Heart left ventricle (tissue), 16 donors: ENCODE results near the gene MCL1. TPM values are rescaled to one million over a fixed set of nuclear protein-coding genes. Genes with fewer than 3 reads are reported as not detected.
A peak's percentile ranks its signal among the peaks of the same experiment; 100 is the strongest.
"Not testable (repeated sequence)": the region's sequence is repeated elsewhere in the genome, so short reads cannot be mapped to it uniquely, and the experiment has no call there.

Experiments
- ATAC-seq, 4 donors: fragments of 200-7000 bp; cut with Tn5 transposase; one replicate each; pipeline ENCODE4 v1.9.1; 2020 to 2022; ENCODE audit warnings: moderate library complexity in 4 of 4, mild to moderate bottlenecking in 3 of 4, moderate number of reproducible peaks in 1 of 4
- DNase-seq, 5 donors: peaks; one replicate each; pipeline ENCODE4 v3.0.0-alpha.2; 2020
- H3K27ac ChIP-seq, 12 donors: fragments of 200-600 bp; sonication (generic) in 4 of 12; one replicate each; pipeline versions ENCODE4 v1.5.0 to v1.8.0; 2016 to 2022; ENCODE audit warnings: mild to moderate bottlenecking in 2 of 12
- H3K27me3 ChIP-seq, 9 donors: fragments of 200-600 bp; sonication (generic) in 2 of 9; one replicate each; pipeline versions ENCODE4 v1.5.1 to v1.8.0; 2016 to 2022; ENCODE audit warnings: mild to moderate bottlenecking in 3 of 9
- H3K36me3 ChIP-seq, 9 donors: fragments of 200-600 bp; sonication (generic) in 2 of 9; one replicate each; pipeline versions ENCODE4 v1.5.0 to v1.8.0; 2018 to 2022; ENCODE audit warnings: mild to moderate bottlenecking in 2 of 9
- H3K4me1 ChIP-seq, 12 donors: fragments of 200-600 bp; sonication (generic) in 4 of 12; one replicate each; pipeline versions ENCODE4 v1.5.0 to v1.8.0; 2016 to 2022; ENCODE audit warnings: mild to moderate bottlenecking in 3 of 12
- H3K4me3 ChIP-seq, 12 donors: fragments of 200-600 bp; sonication (generic) in 4 of 12; one replicate each; pipeline versions ENCODE4 v1.5.0 to v1.8.0; 2017 to 2022; ENCODE audit warnings: mild to moderate bottlenecking in 9 of 12, moderate library complexity in 4 of 12
- H3K9me3 ChIP-seq, 12 donors: fragments of 200-600 bp; sonication (generic) in 4 of 12; one replicate each; pipeline versions ENCODE4 v1.5.0 to v1.8.0; 2016 to 2022; ENCODE audit warnings: mild to moderate bottlenecking in 1 of 12
- POLR2A ChIP-seq, 2 donors: fragments of 450-650 bp; IDR thresholded peaks; one replicate each; pipeline ENCODE4 v1.6.1; 2017; ENCODE audit warnings: antibody characterized with exemption in 2 of 2, mild to moderate bottlenecking in 2 of 2, moderate library complexity in 2 of 2
- WGBS, 4 donors: extraction: QIAGEN DNeasy Blood & Tissue Kit in 2 of 4; methylation state at CpG; one replicate each; pipeline versions ENCODE4 v1.1.5 to v1.1.7; 2013 to 2018; 5-methylcytosine and 5-hydroxymethylcytosine counted together
- intact Hi-C, 10 donors: fragments of 100-400 bp; cut with DNase I; formaldehyde crosslinking; loops; one replicate each; pipeline versions ENCODE4 v1.11.1 to v1.14.2; 2022
- polyA plus RNA-seq, 2 donors: library from polyadenylated mRNA; stranded (reverse); fragments of 200-250 nt; gene quantifications; one replicate each; pipeline ENCODE4 v1.2.3, GENCODE V29; 2013
- total RNA-seq, 9 donors: library from RNA; depleted of rRNA in 2 of 9; stranded (reverse); fragments of >200 nt in 2 of 9; fragmentation: NEBNext Ultra II Directional in 3 of 9; extraction: Animal tissue kit (Norgen Biotek cat#: 25700) in 3 of 9; gene quantifications; one replicate each; pipeline versions ENCODE4 v1.1.0 to v1.2.4, GENCODE V29; 2016 to 2023
- TF ChIP-seq, protein P1 (sequence below), 12 donors: fragments of 200-600 bp; sonication (generic) in 4 of 12; IDR thresholded peaks; one replicate each; pipeline versions ENCODE4 v1.5.0 to v1.8.0; 2018 to 2022; ENCODE audit warnings: antibody characterized with exemption in 12 of 12, mild to moderate bottlenecking in 5 of 12
- donor health status: ischemic (EF 13 %, LVEDD 7.1; RV severe dilation, severe dysfunction).
- donor health status: healthy with polysubstance abuse.
- donor health status: DM: no; HTN: yes; CAD: no.
- donor health status: DM: no; HTN: no; CAD: no.
- donor health status: ischemic (EF 25% LVEDD 6.9; RV normal size, moderate dysfunction).
- donor health status: ischemic (EF 25% LVEDD 5.7; RV mildly dilated, moderate dysfunction).
- donor health status: healthy.
- donor health status: DM: yes; HTN: yes; CAD: no.
- donor health status: ischemic (EF 35%, LVEDD 5.7; RV mildly dilated, moderate dysfunction).
- donor health status: nonischemic (EF 11% LVEDD 7.7; RV severe dilation, severe dysfunction).
- donor health status: DM: yes; HTN: yes; CAD: no.
- donor health status: PGD.
- donor health status: ischemic (EF 29% LVEDD 5.4; RV normal size, mild dysfunction).
- donor health status: nonischemic (EF 23%, LVEDD 6.1; RV moderate dilation, normal function).

MCL1 gene
- total and polyA plus RNA-seq, 11 donors = 57.1 to 180 (median 104) TPM

DNA sequence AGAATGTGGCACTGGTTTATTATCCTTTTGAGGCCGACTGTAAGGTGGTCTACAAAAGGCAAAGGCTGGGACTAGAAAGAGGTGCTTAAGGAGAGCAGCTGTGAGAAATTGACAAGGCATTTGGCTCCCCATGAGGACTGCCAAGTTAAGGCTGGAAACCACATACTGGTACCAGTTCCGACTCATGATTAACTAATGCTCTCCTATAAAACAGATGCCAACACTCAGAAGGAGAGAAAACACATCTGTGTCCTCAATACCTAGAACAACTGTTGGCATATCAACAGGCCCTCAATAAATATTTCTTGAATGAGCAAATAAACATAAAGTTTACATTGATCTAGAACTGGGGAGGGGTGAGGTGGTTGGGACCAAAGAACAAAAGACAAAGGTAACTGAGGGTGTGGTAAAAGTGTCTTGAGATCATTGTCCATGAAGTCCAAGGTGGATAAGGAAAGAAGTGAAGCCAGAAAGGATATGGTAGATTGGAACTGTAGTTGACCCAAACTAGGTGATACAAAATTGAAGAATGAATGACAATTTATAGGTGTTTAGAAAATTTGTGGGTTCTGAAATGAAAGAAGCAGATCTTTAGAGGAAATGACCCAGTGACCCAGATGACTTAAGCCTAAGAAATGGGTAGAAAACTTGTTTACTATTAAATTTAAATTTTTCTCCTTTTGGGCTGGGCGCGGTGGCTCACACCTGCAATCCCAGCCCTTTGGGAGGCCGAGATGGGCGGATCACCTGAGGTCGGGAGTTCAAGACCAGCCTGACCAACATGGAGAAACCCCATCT, 16.9 kb upstream of the MCL1 start:
- peaks cover 0 to 18% (median 0%) of the 10 kb centered on the region in 9 donors for H3K36me3 ChIP-seq
- H3K4me3 ChIP-seq = no peak overlapping the region
- peak in 1 of 4 donors; percentile 20 for ATAC-seq
- H3K9me3 ChIP-seq = no peaks in the 10 kb centered on the region
- intact Hi-C loops = no loop called here
- H3K4me1 ChIP-seq = no peaks in the 10 kb centered on the region
- 89 to 96% (median 94%) methylated on average over 7 of the region's 7 CpGs for WGBS, 4 donors
- no peaks in the 10 kb centered on the region for H3K27me3 ChIP-seq
- no peak for DNase-seq
- no peak for TF ChIP-seq POLR2A (IDR thresholded peaks at IDR 0.05)
- TF ChIP-seq, protein P1, sequence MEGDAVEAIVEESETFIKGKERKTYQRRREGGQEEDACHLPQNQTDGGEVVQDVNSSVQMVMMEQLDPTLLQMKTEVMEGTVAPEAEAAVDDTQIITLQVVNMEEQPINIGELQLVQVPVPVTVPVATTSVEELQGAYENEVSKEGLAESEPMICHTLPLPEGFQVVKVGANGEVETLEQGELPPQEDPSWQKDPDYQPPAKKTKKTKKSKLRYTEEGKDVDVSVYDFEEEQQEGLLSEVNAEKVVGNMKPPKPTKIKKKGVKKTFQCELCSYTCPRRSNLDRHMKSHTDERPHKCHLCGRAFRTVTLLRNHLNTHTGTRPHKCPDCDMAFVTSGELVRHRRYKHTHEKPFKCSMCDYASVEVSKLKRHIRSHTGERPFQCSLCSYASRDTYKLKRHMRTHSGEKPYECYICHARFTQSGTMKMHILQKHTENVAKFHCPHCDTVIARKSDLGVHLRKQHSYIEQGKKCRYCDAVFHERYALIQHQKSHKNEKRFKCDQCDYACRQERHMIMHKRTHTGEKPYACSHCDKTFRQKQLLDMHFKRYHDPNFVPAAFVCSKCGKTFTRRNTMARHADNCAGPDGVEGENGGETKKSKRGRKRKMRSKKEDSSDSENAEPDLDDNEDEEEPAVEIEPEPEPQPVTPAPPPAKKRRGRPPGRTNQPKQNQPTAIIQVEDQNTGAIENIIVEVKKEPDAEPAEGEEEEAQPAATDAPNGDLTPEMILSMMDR (IDR thresholded peaks at IDR 0.05) = no peak
- no peak overlapping the region for H3K27ac ChIP-seq

DNA sequence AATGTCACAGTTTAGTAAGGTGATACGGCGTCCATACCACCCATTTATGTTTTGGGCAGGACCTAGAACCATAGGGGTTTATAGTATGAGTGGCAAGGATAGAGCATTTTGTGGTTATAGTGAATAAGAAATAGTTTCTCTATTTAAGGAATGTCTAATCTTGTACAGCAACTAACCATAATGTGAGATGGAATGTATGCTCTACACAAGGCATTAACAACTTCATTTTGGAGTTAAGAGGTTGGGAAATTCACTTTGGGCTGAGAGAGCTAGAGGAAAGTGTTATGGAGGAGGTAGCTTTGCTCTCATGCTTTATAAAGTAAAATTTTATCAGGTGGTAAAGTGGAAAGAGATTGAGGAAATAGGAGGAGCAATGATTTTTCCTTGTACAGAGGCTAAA, 3.0 kb upstream of the MCL1 start:
- ATAC-seq (no peak), DNase-seq (no peak)
- no peaks in the 10 kb centered on the region for H3K9me3 ChIP-seq
- 73 to 100% (median 77%) methylated on average over 2 of the region's 2 CpGs for WGBS, 4 donors
- peaks cover 0 to 22% (median 8%) of the 10 kb centered on the region in 12 donors for H3K4me1 ChIP-seq
- intact Hi-C loops = no loop called here
- peaks cover 0 to 15% (median 3%) of the 10 kb centered on the region in 9 donors for H3K36me3 ChIP-seq
- TF ChIP-seq, protein P1 (IDR thresholded peaks at IDR 0.05) = no peak
- no peak for TF ChIP-seq POLR2A (IDR thresholded peaks at IDR 0.05)
- H3K27me3 ChIP-seq = no peaks in the 10 kb centered on the region
- H3K4me3 ChIP-seq = no peak overlapping the region
- H3K27ac ChIP-seq = peak overlapping the region in 2 of 12 donors; percentile 22 to 68

DNA sequence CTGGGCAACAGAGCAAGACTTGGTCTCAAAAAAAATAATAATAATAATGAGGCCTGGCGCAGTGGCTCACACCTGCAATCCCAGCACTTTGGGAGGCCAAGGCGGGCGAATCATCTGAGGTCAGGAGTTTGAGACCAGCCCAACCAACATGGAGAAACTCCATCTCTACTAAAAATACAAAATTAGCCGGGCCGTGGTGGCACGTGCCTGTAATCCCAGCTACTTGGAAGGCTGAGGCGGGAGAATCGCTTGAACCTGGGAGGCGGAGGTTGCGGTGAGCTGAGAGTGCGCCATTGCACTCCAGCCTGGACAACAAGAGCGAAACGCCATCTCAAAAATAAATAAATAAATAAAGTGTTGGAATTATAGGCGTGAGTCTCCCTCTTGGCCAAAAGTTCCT, 2.6 kb upstream of the MCL1 start:
- not testable (repeated sequence) for H3K4me3 ChIP-seq, H3K27me3 ChIP-seq, ATAC-seq, DNase-seq, H3K9me3 ChIP-seq
- 96 to 98% (median 97%) methylated on average over 14 of the region's 14 CpGs for WGBS, 4 donors
- Histone ChIP-seq H3K4me1 (peaks cover 0 to 22% (median 8%) of the 10 kb centered on the region in 12 donors), H3K36me3 (peaks cover 2 to 19% (median 6%) of the 10 kb centered on the region in 9 donors), H3K27ac (peak overlapping the region in 1 of 12 donors; percentile 22)
- intact Hi-C loops = loop anchor here in 1 of 10 donors (2.0 kb wide), 1 partner anchor 23 kb away; no protein-coding TSS in a partner anchor

DNA sequence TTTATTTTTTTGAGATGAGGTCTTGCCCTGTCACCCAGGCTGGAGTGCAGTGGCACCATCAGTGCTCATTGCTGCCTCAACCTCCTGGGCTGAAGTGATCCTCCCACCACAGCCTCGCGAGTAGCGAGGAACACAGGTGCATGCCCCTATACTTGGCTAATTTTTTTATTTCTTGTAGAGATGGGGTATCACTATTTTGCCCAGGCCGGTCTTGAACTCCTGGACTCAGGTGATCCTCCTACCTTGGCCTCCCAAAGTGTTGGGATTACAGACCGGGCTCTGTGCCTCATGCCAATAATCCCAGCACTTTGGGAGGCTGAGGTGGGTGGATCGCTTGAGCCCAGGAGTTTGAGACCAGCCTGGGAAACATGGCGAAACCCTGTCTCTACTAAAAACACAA, 2.0 kb upstream of the MCL1 start:
- H3K9me3 ChIP-seq, H3K27me3 ChIP-seq, ATAC-seq, H3K27ac ChIP-seq, H3K4me3 ChIP-seq, DNase-seq: not testable (repeated sequence)
- 96 to 99% (median 98%) methylated on average over 7 of the region's 7 CpGs for WGBS, 4 donors
- H3K4me1 ChIP-seq = peaks cover 0 to 22% (median 8%) of the 10 kb centered on the region in 12 donors
- H3K36me3 ChIP-seq = peaks cover 3 to 24% (median 12%) of the 10 kb centered on the region in 9 donors
- intact Hi-C loops = loop anchor here in 1 of 10 donors (2.0 kb wide), 1 partner anchor 23 kb away; no protein-coding TSS in a partner anchor

DNA sequence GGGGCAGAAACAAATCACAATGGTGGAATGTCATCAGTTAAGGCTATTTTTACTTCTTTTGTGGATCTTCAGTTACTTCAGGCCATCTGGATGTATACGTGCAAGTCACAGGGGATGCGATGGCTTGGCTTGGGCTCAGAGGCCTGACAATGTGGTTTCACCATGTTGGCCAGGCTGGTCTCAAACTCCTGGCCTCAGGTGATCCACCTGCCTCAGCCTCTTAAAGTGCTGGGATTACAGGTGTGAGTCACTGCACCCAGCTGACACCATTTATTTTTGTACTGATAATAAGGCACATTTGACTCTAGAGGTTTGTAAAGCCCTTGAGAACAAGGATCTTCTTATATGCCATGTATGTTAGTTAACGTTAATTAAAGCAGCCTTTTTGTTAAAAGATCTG, 1.6 kb upstream of the MCL1 start:
- H3K27ac ChIP-seq, H3K4me3 ChIP-seq, H3K9me3 ChIP-seq, ATAC-seq, H3K27me3 ChIP-seq: not testable (repeated sequence)
- 89 to 95% (median 92%) methylated on average over 2 to 3 of the region's 3 CpGs for WGBS, 4 donors
- Histone ChIP-seq H3K4me1 (peaks cover under 1 to 23% (median 9%) of the 10 kb centered on the region in 12 donors), H3K36me3 (peaks cover 3 to 29% (median 16%) of the 10 kb centered on the region in 9 donors)
- peak in 1 of 5 donors; percentile 5 for DNase-seq
- intact Hi-C loops = loop anchor here in 1 of 10 donors (2.0 kb wide), 1 partner anchor 24 kb away; no protein-coding TSS in a partner anchor
